Right ventricle myocardium inferior (tissue), 1 donor: ENCODE results near the gene MTCH2. TPM values are rescaled to one million over a fixed set of nuclear protein-coding genes. Genes with fewer than 3 reads are reported as not detected.

Source experiments
- ATAC-seq: fragments of 200-7000 bp; cut with Tn5 transposase; one replicate; pipeline ENCODE4 v1.9.1; 2020; ENCODE audit warnings: mild to moderate bottlenecking, moderate library complexity
- DNase-seq: peaks from one replicate; pipeline ENCODE4 v3.0.0; 2021; ENCODE audit errors: missing footprints
- intact Hi-C: fragments of 100-400 bp; cut with DNase I; formaldehyde crosslinking; loops from one replicate; pipeline ENCODE4 v1.11.0; 2022
- total RNA-seq: library from RNA; stranded (reverse); fragmentation: NEBNext Ultra II Directional; extraction: Animal tissue kit (Norgen Biotek cat#: 25700); gene quantifications from one replicate; pipeline ENCODE4 v1.2.1, GENCODE V29; 2021
- donor health status: DM: no; HTN: yes; CAD: no; lungs with severe emphysema.

Gene MTCH2
- total RNA-seq, 1 donor from 2014 or later, result 103 TPM

DNA sequence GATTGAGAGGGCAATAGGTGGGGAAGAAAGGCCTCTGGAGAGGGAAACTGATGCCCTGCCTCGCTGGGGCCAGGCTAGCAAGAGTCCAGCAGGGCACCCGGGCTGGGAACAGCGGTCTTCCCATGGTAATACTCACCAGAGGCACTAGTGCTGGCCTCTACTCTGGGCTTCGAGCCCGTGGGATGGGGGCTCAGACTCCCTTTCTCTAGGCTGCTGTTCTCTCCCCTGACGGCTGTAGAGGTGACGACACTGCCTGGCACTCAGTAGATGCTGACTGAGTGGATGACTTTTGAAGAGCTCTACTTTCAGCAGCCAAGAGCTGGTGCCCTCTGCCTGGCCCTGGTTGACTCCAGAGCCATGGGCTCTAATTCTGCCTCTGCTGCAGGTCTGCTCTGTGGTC, 47.3 kb downstream of the MTCH2 start:
- intact Hi-C loops, result loop anchor here (2.0 kb wide), 1 partner anchor 14 kb away; no protein-coding TSS in a partner anchor
- DNase-seq (no peak), ATAC-seq (peak; percentile 92)

GRCh38 chr11:47593934-47594855, 48.2 kb downstream of the MTCH2 start, which contains the start of gene C1QTNF4:
Gene C1QTNF4 (minus strand): TSS chr11:47594411. CDS start chr11:47590810, 3,601 bp downstream.
- no peak for ATAC-seq
- intact Hi-C loops, result loop anchor here (2.0 kb wide), 1 partner anchor 15 kb away; no protein-coding TSS in a partner anchor

GRCh38 chr11:47593492-47593933, 48.8 kb downstream of the MTCH2 start:
- DNase-seq (no peak), ATAC-seq (no peak)
- intact Hi-C loops, result no loop called here

More at GRCh38 chr11:47593934-47594855, 48.2 kb downstream of the MTCH2 start, which contains the start of gene C1QTNF4:
- DNase-seq, result no peak

DNA sequence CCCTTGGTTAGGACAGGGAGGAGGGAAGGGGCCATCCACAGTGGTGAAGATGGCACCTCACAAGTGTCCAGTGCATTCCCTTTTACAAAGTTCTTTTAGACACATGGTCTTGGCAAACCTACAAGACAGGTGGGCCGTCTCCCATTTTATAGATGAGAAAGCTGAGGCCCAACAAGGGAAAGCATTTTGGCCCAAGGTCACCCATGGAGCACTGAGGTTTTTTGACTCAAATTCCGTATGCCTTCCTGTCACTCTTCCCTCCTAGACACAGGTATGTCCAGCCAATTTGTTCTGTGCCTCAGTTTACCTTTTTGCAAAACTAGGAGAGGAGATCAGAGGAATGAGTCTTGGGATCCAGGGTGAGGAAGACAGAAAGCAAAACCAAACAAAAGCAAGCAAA, 49.4 kb downstream of the MTCH2 start:
- no peak for DNase-seq
- no peak for ATAC-seq
- intact Hi-C loops, result no loop called here

GRCh38 chr11:47592251-47592650, 50.1 kb downstream of the MTCH2 start:
- ATAC-seq (no peak), DNase-seq (no peak)
- intact Hi-C loops, result no loop called here

DNA sequence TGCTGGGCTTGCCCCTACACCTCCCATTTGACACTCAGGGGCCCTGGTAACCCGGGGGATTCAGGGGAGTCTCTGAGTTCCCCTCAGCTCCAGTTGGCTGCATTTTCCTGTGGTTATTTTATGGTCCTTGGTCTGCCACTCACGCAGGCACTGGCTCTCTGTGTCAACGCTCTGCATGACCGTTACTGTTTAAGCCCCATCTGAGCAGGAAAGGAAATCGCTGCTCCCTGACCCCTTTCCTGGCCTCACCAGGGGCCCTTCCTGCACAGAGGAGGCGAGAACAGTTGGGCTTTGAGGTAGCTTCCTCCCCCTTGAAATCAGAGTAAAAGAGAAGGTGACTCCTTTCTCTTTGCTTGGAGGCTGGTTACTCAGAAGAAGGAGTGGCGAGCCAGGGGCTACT, 50.6 kb downstream of the MTCH2 start:
- ATAC-seq (no peak), DNase-seq (no peak)
- intact Hi-C loops, result no loop called here

DNA sequence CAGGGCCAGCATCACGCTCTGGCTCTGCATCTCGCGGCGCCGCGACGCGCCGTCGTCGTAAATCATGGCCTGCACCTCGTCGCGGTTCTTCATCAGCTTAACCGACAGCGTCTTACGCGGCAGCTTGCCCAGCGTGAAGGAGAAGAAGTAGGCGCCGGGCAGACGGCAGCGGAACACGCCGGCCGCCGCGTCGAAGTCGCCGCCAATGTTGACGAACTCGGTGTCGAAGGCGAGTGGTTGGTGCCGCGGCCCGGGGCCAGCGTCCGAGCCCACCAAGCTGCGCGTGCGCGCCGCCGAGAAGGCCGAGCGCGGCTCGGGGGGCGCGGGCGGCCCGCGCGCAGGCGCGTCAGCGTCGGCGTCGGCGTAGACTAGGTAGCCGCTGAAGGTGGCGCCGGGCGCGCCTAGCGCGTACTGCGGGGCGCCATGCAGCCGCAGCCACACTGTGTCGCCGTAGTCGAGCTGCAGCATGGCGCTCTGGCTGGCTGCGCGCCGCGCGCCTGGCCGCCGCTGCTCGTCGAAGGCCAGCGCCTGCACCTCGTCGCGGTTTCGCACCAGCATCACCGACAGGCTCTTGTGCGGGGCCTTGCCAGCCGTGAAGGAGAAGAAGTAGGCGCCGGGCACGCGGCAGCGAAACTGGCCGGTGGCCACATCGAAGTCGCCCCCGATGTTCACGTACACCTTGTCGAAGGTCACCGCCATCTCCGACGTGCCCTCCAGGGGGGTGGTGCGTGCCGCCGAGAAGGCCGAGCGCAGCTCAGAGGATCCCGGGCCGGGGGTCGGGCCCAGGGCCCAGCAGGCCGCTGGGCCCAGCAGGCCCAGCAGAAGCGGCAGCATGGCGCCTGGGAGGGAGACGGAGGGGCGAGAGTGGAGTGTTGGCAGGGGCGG, 52.1 kb downstream of the MTCH2 start:
- DNase-seq, result no peak
- intact Hi-C loops, result no loop called here
- peak; percentile 1 for ATAC-seq

GRCh38 chr11:47589584-47589976, 52.8 kb downstream of the MTCH2 start:
- DNase-seq, result no peak
- intact Hi-C loops, result no loop called here
- peak; percentile 18 for ATAC-seq

DNA sequence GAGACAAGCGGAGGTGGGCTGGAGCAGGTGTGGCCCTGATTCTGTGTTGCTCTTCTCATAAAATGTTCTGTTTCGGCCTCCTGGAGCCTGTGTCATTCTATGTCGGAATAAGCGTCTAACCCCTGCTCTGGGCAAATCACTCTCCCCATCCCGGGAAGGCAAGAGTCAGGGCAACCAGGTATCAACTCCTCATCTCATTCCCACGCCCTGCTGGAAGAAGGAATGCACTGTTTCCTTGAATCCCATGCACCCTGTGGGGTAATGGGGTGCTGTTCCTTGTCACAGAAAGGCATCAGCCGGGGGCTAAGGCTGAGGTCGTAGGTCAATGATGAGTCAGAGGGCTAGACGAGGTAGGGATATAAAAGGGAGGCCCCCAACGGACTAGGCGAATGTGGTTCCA, 53.2 kb downstream of the MTCH2 start:
- no peak for ATAC-seq
- intact Hi-C loops, result no loop called here
- no peak for DNase-seq

DNA sequence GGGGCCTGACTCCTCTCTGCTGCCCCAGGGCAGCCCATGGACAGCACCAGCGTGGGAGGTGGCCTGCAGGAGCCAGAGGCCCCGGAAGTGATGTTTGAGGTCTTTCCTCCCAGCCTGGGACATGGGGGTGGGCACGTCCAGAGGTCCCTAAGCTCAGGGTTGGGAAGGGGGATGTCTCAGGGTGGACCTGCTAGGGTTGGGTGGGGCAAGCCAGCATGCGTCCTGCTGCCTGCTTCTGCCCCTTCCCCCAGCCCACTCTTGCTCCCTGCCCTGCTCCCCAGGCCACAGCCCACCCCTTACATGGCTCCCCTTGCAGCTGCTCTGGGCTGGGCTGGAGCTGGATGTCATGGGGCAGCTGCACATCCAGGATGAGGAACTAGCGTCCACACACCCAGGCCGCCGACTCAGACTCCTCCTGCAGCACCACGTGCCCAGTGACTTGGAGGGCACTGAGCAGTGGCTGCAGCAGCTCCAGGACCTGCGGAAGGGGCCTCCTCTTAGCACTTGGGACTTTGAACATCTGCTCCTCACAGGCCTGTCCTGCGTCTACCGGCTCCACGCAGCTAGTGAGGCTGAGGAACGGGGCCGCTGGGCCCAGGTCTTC, 54.5 kb downstream of the MTCH2 start:
- intact Hi-C loops, result no loop called here

GRCh38 chr11:47587039-47587716, 55.2 kb downstream of the MTCH2 start:
- DNase-seq (no peak), ATAC-seq (no peak)
- intact Hi-C loops, result no loop called here

More for the DNA sequence above, 54.5 kb downstream of the MTCH2 start:
- ATAC-seq (peak; percentile 32), DNase-seq (peak; percentile 83)

- DNase-seq (no peak), ATAC-seq (peak; percentile 32)
- intact Hi-C loops, result no loop called here
Observed at GRCh38 chr11:47586098-47586855, 56.1 kb downstream of the MTCH2 start, which contains the start of gene FAM180B. Gene FAM180B (plus strand): TSS chr11:47586678. CDS start chr11:47586769, 91 bp downstream.

GRCh38 chr11:47583844-47584243, 58.5 kb downstream of the MTCH2 start:
- DNase-seq, result no peak
- no peak for ATAC-seq
- intact Hi-C loops, result no loop called here

DNA sequence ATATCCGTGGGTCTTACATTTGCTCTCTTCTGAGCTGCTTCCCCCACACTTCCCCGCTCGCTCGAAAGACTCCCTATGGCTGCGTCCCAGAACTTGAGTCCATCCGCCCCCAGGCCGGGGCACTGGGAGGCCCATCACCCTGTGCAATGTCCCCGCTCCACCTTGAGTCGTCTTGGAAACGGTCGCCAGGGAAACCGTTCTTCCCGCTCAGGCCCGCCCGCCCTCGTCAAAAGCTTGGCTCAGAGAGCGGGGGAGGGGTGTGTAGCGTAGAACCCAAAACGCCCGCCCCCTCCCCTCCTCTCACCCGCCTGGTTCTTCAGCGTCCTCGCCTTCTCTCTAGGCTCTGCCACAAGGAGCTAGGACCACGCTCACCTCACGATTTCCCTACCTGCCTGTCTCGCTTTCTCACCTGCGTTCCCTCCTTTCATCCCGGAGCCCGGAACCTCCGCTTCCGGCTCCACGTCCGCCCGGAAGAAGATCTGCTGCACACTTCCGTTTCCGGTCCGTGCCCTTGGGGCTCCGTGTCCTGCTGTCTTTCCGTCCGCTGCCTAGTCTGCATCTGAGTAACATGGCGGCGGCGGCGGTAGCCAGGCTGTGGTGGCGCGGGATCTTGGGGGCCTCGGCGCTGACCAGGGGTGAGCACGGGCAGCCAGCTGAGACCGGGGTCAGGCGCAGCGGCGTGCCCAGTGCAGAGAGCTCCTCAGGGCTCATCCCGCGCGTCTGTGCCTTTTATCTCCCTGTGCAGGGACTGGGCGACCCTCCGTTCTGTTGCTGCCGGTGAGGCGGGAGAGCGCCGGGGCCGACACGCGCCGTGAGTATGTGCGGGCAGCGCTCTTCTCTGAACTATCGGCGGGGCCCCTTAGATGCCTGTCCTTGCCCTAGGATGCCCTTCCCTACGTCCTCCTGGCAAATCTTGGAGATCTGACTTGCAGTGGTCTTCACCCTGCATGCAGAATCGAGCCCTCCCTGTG, 63.5 kb downstream of the MTCH2 start, which contains the start of the genes KBTBD4 and NDUFS3:
Gene KBTBD4, minus strand, starts transcription at position 447 of the 971 bp plus-strand sequence. Its CDS starts 19 bp downstream, at position 428.
Gene NDUFS3, plus strand, starts transcription at position 551 of the 971 bp plus-strand sequence. Its CDS starts 18 bp downstream, at position 569.
- peak; percentile 94 for DNase-seq
- intact Hi-C loops, result loop anchor here (5.0 kb wide), 1 partner anchor 38 kb away; no protein-coding TSS in a partner anchor
- peak; percentile 94 for ATAC-seq

DNA sequence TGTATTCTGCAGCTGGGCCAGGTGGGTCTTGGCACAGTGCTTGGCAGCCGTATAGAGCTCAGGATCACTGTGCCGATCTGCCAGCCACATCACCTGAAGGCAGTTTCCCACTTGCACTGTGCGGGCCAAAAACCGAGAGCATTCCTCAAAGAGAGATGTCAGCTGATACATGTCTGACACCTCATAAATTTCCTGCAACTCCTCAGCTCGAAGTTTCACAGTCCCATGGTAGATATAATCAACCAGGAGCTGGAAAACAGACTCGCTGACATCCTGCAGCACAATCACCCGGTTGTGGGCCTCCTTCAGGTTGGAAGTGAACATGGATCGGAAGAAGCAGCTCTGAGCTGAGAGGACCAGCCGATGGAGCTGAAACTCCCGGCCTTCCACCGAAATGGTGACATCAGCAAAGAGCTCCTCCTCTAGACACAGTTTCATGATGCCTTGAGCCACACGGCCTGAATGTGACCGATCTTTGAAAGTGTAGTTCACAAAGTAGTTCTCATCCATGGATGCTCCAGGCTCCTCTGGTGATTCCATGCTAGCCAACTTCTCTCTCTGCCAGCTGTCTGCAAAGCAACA, 64.8 kb downstream of the MTCH2 start:
- DNase-seq (no peak), ATAC-seq (no peak)
- intact Hi-C loops, result loop anchor here (5.0 kb wide), 1 partner anchor 40 kb away; no protein-coding TSS in a partner anchor

GRCh38 chr11:47573321-47573720, 69.0 kb downstream of the MTCH2 start:
- ATAC-seq (peak; percentile 92), DNase-seq (no peak)
- intact Hi-C loops, result no loop called here
